Measurements from ENCODE around the gene IGFALS. TPM values are rescaled to one million over a fixed set of nuclear protein-coding genes. Genes with fewer than 3 reads are reported as not detected.

The IGFALS gene
- total RNA-seq, 4 donors from 2014 or later: 0.59 to 0.69 (median 0.64) TPM

DNA sequence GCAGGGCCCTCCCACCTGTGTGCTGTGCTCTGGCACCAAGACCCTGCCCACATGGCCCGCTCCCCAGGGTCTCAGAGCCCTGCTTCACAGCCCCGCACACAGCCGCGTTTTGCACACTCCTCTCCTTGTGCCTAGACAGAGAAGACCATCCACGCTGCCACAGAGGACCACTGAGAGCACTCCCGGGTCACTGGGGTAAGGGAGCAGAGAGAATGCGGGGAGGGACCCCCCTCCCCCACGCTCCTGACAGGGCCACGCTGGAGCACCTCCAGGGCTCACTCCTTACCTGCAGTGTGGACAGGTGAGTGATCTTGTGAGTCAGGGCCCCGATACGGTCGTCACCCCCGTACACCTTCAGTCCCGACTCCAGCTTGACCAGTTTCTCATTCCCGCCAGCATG is 26.1 kb upstream of the IGFALS start:
- intact Hi-C loops (cut with DNase I; ENCODE audit: low total_unique reads): no loop called here
- no peak overlapping the region for H3K4me3 ChIP-seq (ENCODE audit: low read depth, poor library complexity, severe bottlenecking)
- TF ChIP-seq, protein P1, sequence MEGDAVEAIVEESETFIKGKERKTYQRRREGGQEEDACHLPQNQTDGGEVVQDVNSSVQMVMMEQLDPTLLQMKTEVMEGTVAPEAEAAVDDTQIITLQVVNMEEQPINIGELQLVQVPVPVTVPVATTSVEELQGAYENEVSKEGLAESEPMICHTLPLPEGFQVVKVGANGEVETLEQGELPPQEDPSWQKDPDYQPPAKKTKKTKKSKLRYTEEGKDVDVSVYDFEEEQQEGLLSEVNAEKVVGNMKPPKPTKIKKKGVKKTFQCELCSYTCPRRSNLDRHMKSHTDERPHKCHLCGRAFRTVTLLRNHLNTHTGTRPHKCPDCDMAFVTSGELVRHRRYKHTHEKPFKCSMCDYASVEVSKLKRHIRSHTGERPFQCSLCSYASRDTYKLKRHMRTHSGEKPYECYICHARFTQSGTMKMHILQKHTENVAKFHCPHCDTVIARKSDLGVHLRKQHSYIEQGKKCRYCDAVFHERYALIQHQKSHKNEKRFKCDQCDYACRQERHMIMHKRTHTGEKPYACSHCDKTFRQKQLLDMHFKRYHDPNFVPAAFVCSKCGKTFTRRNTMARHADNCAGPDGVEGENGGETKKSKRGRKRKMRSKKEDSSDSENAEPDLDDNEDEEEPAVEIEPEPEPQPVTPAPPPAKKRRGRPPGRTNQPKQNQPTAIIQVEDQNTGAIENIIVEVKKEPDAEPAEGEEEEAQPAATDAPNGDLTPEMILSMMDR (IDR thresholded peaks at IDR 0.05): no peak
- no peak for TF ChIP-seq POLR2A (IDR thresholded peaks at IDR 0.05)
- WGBS, 2 donors: 87 to 96% methylated on average over 15 of the region's 15 CpGs
- DNase-seq (ENCODE audit: low spot score in 2 of 2): no peak

DNA sequence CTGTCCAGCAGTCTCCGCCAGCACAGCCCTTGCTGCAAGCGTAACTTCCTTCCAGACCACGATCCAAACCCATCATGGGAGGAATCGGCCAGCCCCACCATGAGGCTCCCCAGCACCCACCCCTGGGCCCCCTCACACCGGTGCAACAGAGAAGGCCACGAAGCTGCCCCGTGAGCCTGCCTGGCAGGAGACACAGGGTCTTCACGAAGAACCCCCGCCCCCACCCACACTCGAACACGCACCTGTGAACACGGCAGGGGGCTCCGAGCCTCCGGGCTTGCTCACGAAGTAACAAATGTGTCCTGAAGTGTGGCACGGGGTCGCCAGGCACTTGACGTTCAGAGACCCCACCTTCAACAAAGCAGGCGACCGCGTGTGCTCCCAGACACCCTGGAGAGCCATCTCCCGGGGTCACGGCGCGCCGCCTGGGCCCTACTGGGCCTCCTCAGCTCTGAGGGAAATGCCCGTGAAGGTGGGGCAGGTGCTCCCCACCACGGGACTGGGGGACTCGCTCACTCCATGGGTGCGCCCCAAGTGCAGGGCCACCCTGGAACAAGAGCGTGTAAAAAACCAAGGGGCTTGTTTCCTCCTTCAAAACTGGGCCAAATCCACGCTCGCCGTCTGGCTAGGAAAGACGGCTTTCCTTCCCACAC is 25.5 kb upstream of the IGFALS start:
- intact Hi-C loops (cut with DNase I; ENCODE audit: low total_unique reads): no loop called here
- DNase-seq (ENCODE audit: low spot score in 2 of 2): no peak
- WGBS, 2 donors: 92 to 96% methylated on average over 25 to 35 of the region's 35 CpGs
- TF ChIP-seq POLR2A (IDR thresholded peaks at IDR 0.05): no peak
- TF ChIP-seq, protein P1 (IDR thresholded peaks at IDR 0.05): no peak
- no peak overlapping the region for H3K4me3 ChIP-seq (ENCODE audit: low read depth, poor library complexity, severe bottlenecking)

DNA sequence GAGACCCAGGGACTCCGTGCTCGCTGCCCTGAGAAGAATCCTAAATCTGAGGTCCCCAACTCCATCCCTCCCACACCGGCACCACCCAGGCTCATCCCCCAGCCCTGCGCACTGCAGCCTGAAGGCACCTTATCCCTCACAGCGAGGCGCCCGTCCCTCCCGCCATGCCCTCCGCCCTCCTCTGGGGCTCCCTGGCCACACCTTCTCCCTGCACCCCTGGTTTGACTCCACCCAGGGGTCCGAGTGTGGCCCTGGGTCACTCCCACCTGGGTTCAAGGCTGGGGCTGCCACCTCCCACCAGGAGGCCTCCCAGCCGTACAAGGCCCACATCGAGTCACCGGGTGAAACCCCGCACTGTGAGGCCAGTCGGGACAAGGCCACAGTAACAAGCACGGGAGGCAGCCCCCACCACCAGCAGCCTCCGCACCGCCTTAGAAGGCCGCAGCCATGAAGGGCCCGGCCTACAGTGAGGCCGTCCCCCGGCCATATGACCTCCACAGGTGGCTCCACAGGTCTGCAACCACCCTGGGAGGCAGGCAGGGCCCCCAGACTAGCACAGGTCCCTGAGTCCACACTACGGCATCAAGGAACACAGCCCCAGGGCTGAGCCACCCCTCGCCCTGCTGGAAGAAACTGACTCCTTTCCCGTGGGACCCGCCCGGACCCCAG is 24.8 kb upstream of the IGFALS start:
- H3K4me3 ChIP-seq (ENCODE audit: low read depth, poor library complexity, severe bottlenecking): no peak overlapping the region
- DNase-seq (ENCODE audit: low spot score in 2 of 2): no peak
- TF ChIP-seq POLR2A (IDR thresholded peaks at IDR 0.05): no peak
- TF ChIP-seq, protein P1 (IDR thresholded peaks at IDR 0.05): no peak
- WGBS, 2 donors: 92 to 95% methylated on average over 27 of the region's 27 CpGs
- intact Hi-C loops (cut with DNase I; ENCODE audit: low total_unique reads): no loop called here

DNA sequence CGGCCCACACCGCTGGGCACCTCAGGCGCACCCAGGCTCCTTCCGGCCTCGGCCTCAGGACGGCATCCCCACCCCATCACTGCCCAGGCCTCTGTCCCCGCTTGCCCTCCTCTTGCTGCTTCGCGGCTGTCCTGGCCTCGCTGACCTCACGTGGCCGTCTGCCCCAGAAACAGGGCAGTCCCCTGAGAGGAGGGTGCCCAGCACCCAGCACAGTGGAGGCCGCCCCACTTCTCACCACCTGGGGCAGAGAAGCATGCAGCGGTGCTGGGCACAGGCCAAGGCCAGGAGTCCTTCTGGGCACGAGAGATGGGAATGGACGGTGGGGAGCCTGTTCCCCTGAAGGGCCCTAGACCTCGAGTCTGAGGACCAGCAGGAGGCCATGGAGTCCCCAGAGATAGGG is 24.2 kb upstream of the IGFALS start:
- DNase-seq (ENCODE audit: low spot score in 2 of 2): no peak
- H3K4me3 ChIP-seq (ENCODE audit: low read depth, poor library complexity, severe bottlenecking): no peak overlapping the region
- intact Hi-C loops (cut with DNase I; ENCODE audit: low total_unique reads): no loop called here
- 92 to 93% methylated on average over 17 of the region's 17 CpGs for WGBS, 2 donors
- TF ChIP-seq, protein P1 (IDR thresholded peaks at IDR 0.05): no peak
- no peak for TF ChIP-seq POLR2A (IDR thresholded peaks at IDR 0.05)

DNA sequence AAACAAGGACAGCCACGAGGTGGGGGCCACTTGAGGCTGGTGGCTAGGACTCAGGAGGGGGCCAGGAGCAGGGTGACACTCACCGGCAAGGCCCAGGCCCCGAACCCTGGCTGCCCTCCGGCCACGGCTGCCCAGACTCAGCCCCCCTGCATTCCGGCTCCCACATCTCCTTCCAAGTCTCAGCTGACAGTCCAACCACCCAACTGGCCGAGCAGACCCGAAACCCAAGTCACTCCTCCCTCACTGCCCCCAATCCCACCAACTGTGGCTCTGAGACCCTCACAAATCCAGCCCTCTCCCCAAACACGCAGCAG is 23.7 kb upstream of the IGFALS start:
- intact Hi-C loops (cut with DNase I; ENCODE audit: low total_unique reads): no loop called here
- TF ChIP-seq POLR2A (IDR thresholded peaks at IDR 0.05): no peak
- TF ChIP-seq, protein P1 (IDR thresholded peaks at IDR 0.05): no peak
- H3K4me3 ChIP-seq (ENCODE audit: low read depth, poor library complexity, severe bottlenecking): no peak overlapping the region
- WGBS, 2 donors: 92 to 95% methylated on average over 9 of the region's 9 CpGs
- no peak for DNase-seq (ENCODE audit: low spot score in 2 of 2)

Measured in lower leg skin (tissue), 4 donors.